Right atrium auricular region (tissue), 2 donors: ENCODE data around the gene KBTBD3. TPM values are rescaled to one million over a fixed set of nuclear protein-coding genes. Genes with fewer than 3 reads are reported as not detected.

ENCODE experiments used
- DNase-seq: peaks from one replicate; pipeline ENCODE4 v3.0.0-alpha.2; 2019; ENCODE audit warnings: low spot score
- H3K27ac ChIP-seq, 2 donors: fragments of 200-600 bp; sonication (generic); 1 replicate in 1 of 2; 2 replicates in 1 of 2; pipeline ENCODE4 v1.5.1; 2016 to 2019
- H3K27me3 ChIP-seq, 2 donors: fragments of 200-600 bp; sonication (generic); one replicate each; pipeline versions ENCODE4 v1.5.1 to v1.6.0; 2017 to 2019
- H3K36me3 ChIP-seq: fragments of 200-600 bp; sonication (generic); one replicate; pipeline ENCODE4 v1.5.1; 2016
- H3K4me1 ChIP-seq, 2 donors: fragments of 200-600 bp; sonication (generic); one replicate each; pipeline versions ENCODE4 v1.5.1 to v1.6.0; 2017 to 2019
- H3K4me3 ChIP-seq, 2 donors: fragments of 200-600 bp; sonication (generic); 1 replicate in 1 of 2; 2 replicates in 1 of 2; pipeline ENCODE4 v1.5.1; 2017 to 2019; ENCODE audit warnings: mild to moderate bottlenecking in 1 of 2, moderate library complexity in 1 of 2
- H3K9me3 ChIP-seq, 2 donors: fragments of 200-600 bp; sonication (generic); one replicate each; pipeline ENCODE4 v1.5.1; 2019
- total RNA-seq, 2 donors: library from RNA; depleted of rRNA; stranded (reverse); fragments of >200 nt; gene quantifications; one replicate each; pipeline ENCODE4 v1.1.0, GENCODE V29; 2016
- TF ChIP-seq, protein P1 (sequence below), 2 donors: fragments of 200-600 bp; sonication (generic); IDR thresholded peaks; one replicate each; pipeline ENCODE4 v1.5.1; 2019; ENCODE audit warnings: antibody characterized with exemption in 2 of 2

The KBTBD3 gene
- total RNA-seq, 2 donors from 2014 or later: 3.3 to 4.2 TPM

DNA sequence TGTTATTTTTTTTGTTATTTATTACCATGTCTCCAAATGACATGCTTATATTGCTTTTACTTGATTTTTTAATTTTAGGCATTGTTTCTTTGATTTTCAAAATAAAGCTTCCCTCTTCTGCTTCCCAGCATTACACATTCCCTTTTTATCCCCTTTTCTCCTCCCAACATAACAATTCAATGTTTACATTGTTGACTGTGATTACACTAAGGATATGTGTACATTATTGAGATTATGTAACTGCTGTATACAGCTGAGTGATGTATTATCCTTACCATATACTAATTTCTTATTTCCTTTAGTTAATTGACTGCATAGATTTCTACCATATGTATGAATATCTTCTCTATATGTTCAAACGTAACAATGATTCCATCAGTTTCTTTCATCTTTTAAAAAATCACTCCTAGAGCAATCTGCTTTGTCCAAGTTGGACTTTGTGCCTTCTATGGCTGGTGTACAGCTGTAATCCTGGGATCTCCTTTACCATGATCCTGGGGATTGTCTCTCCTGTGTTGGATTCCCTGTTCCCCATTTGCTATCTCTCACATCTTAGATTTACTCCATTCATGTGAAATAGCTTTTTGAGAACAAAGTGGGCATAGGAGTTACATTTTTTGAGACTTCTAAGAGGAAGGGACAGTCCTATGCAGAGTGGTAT lies 21.9 kb upstream of the KBTBD3 start:
- DNase-seq: no peak
- Histone ChIP-seq H3K27ac (no peak overlapping the region), H3K9me3 (no peaks in the 10 kb centered on the region), H3K4me3 (no peak overlapping the region), H3K27me3 (no peaks in the 10 kb centered on the region), H3K4me1 (no peaks in the 10 kb centered on the region), H3K36me3 (peaks cover 34% of the 10 kb centered on the region)
- TF ChIP-seq, protein P1, sequence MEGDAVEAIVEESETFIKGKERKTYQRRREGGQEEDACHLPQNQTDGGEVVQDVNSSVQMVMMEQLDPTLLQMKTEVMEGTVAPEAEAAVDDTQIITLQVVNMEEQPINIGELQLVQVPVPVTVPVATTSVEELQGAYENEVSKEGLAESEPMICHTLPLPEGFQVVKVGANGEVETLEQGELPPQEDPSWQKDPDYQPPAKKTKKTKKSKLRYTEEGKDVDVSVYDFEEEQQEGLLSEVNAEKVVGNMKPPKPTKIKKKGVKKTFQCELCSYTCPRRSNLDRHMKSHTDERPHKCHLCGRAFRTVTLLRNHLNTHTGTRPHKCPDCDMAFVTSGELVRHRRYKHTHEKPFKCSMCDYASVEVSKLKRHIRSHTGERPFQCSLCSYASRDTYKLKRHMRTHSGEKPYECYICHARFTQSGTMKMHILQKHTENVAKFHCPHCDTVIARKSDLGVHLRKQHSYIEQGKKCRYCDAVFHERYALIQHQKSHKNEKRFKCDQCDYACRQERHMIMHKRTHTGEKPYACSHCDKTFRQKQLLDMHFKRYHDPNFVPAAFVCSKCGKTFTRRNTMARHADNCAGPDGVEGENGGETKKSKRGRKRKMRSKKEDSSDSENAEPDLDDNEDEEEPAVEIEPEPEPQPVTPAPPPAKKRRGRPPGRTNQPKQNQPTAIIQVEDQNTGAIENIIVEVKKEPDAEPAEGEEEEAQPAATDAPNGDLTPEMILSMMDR (IDR thresholded peaks at IDR 0.05): no peak

GRCh38 chr11:106092446-106092845 lies 15.3 kb upstream of the KBTBD3 start:
- DNase-seq: no peak
- Histone ChIP-seq H3K4me1 (peaks cover 0 to 20% of the 10 kb centered on the region in 2 donors), H3K36me3 (peaks cover 49% of the 10 kb centered on the region), H3K9me3 (no peaks in the 10 kb centered on the region), H3K27me3 (no peaks in the 10 kb centered on the region), H3K27ac (no peak overlapping the region), H3K4me3 (no peak overlapping the region)
- TF ChIP-seq, protein P1 (IDR thresholded peaks at IDR 0.05): no peak

- peaks cover 41% of the 10 kb centered on the region for H3K36me3 ChIP-seq
- H3K4me1 ChIP-seq: peaks cover 0 to 28% of the 10 kb centered on the region in 2 donors
- H3K9me3 ChIP-seq: no peaks in the 10 kb centered on the region
- H3K4me3 ChIP-seq: no peak overlapping the region
- DNase-seq: no peak
- no peaks in the 10 kb centered on the region for H3K27me3 ChIP-seq
- H3K27ac ChIP-seq: no peak overlapping the region
- TF ChIP-seq, protein P1 (IDR thresholded peaks at IDR 0.05): no peak
These were observed 14.5 kb upstream of the KBTBD3 start for GRCh38 chr11:106091480-106092123.

GRCh38 chr11:106088896-106089295 lies 11.7 kb upstream of the KBTBD3 start:
- H3K27ac ChIP-seq: no peak overlapping the region
- peaks cover 22% of the 10 kb centered on the region for H3K36me3 ChIP-seq
- DNase-seq: no peak
- TF ChIP-seq, protein P1 (IDR thresholded peaks at IDR 0.05): no peak
- peaks cover 0 to 32% of the 10 kb centered on the region in 2 donors for H3K4me1 ChIP-seq
- no peak overlapping the region for H3K4me3 ChIP-seq
- H3K9me3 ChIP-seq: no peaks in the 10 kb centered on the region
- H3K27me3 ChIP-seq: no peaks in the 10 kb centered on the region

GRCh38 chr11:106087815-106088435 lies 10.8 kb upstream of the KBTBD3 start:
- TF ChIP-seq, protein P1 (IDR thresholded peaks at IDR 0.05): peak; percentile 60 to 87
- H3K27ac ChIP-seq: no peak overlapping the region
- no peak overlapping the region for H3K4me3 ChIP-seq
- peak; percentile 70 for DNase-seq
- H3K4me1 ChIP-seq: peaks cover 0 to 32% of the 10 kb centered on the region in 2 donors
- H3K36me3 ChIP-seq: peaks cover 16% of the 10 kb centered on the region
- H3K27me3 ChIP-seq: no peaks in the 10 kb centered on the region
- no peaks in the 10 kb centered on the region for H3K9me3 ChIP-seq
